ENCODE data around the gene KAZN.
"Not testable (repeated sequence)": the region's sequence is repeated elsewhere in the genome, so short reads cannot be mapped to it uniquely, and the experiment has no call there.

The KAZN gene

DNA sequence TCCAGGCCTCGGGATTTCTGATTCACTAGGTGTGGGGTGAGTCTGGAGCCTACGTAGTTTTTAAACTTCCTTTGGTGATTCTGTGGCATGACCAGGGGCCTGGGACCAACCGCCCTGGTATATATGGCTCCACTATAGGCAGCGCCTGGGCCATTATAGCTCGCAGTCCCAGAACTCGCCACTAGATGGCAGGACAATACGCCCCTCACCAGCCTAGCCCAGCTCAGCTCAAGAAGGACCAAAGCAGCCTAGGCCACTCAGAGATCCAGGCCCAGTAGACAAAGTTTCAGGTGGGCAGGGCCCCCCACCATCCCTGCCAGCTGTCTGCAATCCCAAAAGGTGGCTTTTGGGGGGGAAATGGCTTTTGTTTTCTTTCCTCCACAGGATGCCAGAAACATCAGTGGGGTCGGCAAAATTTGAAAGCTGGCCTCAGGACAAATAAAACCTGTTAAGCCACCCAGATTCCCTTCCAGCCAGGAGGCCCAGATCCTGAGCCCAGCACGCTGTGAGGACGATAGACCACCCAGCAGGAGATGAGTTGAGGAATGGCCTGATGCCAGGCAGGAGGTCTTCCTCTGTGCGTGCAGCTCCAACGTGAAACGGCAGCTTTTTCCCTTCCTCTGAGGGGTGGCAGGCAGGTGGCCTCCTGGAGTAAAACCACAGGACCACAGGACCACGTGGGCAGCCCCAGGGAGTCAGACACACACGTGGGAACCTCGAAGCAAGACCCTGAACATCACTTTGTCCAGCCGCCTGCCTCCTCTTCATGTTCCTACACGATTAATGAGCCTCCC lies 530.2 kb downstream of the KAZN start:
- peak; percentile 54 for DNase-seq

DNA sequence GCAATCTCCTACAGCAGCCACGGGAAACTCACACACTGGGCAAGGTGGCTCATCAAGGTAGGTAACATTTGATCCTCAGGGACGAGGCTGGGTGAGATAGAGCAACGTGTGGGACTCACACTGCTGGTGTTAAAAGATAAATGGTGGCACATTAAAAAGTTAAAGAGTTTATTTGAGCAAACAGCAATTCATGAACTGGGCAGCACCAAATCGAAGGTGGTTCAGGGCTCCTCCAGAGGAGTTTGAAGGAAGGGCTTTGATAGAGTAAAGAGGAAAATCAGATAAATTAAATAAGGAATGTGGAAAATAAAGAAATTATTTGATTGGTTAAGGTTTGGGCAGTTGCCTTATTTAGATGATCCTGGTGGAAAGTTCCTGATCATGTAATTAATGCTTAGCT lies 531.5 kb downstream of the KAZN start:
- DNase-seq: no peak

GRCh38 chr1:15130607-15131006 lies 532.1 kb downstream of the KAZN start:
- DNase-seq: no peak

- DNase-seq: no peak
Observed at GRCh38 chr1:15132965-15133364, 534.5 kb downstream of the KAZN start.

DNA sequence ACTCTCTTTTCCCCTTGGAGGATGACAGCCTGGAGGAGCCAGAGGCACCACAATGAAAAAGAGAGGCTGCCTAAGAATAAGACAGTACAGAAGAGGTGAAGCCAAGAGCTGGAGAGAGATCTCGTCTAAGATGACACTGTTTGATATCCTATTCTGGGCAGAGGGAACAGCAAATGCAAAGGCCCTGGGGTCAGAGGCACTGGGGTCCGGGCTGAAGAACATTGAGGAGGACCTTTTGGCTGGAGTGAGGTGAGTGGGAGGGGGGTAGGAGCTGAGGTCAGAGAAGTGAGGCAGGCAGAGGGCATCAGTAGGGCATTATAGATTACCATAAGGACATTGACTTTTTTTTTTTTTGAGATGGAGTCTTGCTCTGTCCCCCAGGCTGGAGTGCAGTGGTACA lies 535.8 kb downstream of the KAZN start:
- no peak for DNase-seq

GRCh38 chr1:15135604-15136003 lies 537.1 kb downstream of the KAZN start:
- DNase-seq: not testable (repeated sequence)

DNA sequence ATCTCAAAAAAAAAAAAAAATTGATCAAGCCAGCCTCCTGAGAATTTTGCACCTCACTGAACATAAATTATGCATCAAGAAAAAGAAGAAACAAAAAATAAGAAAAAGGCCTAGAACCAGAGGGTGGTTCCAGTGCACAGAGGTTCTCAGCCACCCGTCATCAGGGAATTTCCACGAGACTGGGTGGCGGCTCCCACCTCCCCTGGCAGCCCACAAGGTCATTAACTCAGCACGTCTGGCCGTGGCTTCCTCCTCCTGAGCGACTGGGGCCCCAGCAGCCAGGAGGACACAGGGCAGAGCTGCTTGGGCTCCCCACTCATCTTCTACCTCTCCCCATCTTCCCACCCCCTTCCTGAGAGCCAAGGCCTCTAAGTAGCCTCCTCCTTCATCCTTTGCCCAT lies 539.3 kb downstream of the KAZN start:
- no peak for DNase-seq

GRCh38 chr1:15139654-15140350 lies 541.3 kb downstream of the KAZN start:
- no peak for DNase-seq

DNA sequence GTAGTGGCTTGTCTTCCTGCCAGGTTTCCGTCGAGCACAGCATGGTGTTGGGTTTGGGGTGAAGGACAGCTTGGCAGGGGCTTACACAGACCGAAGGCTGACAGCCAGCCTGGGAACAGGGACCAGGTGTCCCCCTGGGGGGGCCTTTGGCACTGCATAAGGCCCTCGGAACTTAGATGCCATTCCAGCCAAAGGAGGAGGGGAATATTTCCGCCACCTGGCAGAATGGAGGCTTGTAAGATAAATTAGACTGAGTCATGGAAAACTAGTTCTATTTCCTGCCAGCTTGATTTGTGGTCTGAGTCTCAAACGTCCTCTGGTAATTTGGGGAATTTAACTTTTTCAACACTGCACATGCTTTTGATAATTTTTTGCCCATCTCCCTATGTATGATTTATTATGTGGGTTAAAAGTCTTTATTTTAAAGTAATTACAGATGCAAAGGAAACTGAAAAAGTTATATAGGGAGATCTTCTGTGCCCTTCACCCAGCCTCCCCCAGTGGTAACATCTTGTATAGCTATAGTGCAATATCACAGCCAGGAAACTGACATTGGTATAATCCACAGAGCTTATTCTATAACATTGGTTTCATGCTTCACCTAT lies 543.6 kb downstream of the KAZN start:
- no peak for DNase-seq

DNA sequence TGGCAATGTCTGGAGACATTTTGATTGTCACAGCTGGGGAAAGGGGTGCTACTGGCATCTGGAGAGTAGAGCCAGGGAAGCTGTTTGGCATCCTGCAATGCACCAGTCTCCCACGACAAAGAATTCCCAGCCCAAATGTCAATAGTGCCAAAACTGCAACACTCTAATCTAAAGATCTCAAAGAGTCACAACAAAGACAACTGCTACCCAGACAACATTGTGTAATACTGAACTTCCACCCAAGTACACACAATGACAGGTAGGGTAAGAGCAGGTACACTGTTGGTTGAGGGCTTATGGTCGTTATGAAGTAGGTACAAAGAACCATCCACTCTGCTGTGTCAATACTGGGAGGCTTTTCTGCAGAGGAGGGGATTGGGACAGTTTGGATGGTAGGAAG lies 546.8 kb downstream of the KAZN start:
- DNase-seq: no peak

DNA sequence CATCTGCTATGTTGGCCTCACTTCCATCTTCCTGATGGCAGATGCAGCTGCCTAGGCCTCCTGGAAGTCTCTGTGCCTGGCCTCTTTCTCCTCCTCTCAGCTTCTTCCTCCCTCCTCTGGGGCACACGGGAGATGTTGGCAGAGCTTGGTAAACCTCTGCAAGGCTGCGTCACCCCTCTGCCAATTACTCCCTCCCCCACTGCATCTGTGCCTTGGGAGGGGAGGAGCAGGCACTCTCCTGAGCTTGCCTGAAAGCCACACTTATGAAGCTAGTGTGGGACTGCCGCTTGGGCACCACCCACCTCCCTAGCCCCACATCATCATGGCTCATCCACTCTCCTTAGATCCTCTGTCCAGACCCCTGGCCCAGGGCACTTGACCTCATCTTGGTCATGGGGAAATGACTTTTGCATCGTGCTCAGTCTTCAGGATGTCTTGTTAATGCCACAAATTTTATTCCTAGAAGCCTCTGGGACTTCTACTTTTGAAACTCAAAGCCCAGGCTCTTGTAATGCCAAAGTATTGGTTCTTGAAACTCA lies 547.7 kb downstream of the KAZN start:
- no peak for DNase-seq

GRCh38 chr1:15146971-15147376 lies 548.5 kb downstream of the KAZN start:
- no peak for DNase-seq

- DNase-seq: no peak
Observed at GRCh38 chr1:15148004-15148403, 549.5 kb downstream of the KAZN start.

DNA sequence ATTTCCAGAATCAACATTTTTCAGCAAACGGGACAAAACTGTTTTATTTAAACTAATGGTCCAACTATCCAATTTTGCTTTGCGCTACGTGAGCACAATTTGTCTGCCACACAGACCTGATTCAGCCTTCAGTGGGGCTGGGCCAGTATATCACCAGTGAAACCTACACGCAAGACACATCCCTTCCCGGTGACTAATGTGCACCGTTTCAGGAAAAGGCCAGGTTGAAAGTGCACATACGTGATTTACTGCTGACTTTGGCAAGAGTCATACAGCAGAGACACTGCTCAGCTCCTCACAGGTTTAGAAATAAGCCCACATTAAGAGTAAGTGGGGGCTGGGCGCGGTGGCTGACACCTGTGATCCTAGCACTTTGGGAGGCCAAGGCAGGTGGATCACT lies 550.0 kb downstream of the KAZN start:
- no peak for DNase-seq

GRCh38 chr1:15148941-15149340 lies 550.5 kb downstream of the KAZN start:
- no peak for DNase-seq

GRCh38 chr1:15150376-15150775 lies 551.9 kb downstream of the KAZN start:
- no peak for DNase-seq

- DNase-seq: no peak
Observed at GRCh38 chr1:15151377-15151806, 552.9 kb downstream of the KAZN start.

GRCh38 chr1:15151871-15152270 lies 553.4 kb downstream of the KAZN start:
- DNase-seq: no peak

DNA sequence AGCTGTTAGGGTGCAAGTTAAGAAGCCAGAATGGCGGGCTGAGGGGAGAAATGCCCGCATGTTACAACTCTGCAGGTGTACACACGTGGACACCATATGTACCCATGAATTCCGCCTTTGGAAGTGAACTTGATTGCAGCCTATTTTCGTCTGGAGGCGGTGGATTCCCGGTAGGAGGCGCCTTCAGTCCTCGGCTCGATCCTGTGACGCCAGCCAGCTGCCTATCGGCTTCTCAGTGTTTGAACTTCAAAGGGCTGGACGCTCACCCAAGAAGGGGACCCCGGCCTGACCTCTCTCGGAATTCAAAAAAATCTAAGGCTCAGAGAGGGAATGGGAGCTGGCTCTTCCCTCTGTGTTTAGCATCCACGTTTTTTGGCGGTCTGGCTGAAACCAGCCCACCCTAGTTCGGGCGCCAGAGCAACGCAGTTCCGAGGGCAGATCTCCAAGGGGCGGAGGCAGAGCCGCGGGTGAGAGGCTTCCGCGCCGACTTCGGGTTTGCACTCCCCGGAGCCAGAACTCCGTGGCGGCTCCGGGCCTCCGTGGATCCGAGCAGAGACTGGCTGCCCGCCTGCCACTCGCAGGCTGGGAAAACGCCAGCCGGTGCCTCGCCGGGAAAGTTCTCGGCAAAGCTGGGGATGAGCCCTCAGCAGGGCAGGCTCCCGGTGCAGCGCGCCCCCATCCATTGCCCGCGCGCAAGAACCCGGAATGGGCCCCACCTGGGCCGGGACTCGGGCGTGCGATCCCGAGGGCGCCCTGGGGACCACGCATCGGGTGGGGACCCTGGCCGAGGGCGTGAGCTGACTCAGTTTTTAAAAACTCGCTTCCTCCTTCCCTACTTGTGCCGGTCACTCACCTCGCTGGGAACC lies 554.1 kb downstream of the KAZN start:
- no peak for DNase-seq

DNA sequence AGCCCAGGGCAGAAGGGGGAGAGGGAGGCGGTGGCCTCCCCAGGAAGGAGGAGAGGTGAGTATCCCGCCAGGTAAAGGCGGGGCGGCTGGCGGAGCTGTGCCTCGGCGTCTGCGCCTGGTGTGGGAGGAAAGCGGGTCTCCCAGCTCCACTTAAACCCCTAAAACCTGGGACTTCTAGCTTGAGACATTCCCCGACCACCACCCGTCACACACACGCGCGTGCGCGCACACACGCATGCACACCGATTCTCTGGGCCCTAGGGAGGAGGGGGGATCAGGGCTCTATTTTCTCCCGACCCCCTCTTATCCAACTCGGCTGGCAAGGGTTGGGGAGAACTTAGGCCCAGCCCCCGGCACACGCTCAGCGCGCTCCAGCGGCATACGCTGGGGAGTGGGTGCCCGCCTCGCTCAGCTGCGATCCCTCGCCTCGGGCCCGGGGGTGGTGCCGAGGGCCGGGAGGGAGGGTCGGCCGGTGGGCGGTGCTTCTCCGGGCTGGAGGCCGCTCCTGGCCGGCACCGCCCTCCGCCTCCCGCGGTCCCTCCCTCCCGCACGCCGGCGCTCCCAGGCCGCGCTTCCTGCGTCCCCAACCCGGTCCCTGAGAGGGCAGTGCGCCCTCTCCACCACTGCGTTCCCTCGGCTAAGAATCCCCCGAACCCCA lies 554.8 kb downstream of the KAZN start, which contains the start of gene TMEM51:
Gene TMEM51, plus strand, starts transcription at position 564 of the 658 bp plus-strand sequence. CDS start 61,341 bp downstream, outside the sequence.
- no peak for DNase-seq

DNA sequence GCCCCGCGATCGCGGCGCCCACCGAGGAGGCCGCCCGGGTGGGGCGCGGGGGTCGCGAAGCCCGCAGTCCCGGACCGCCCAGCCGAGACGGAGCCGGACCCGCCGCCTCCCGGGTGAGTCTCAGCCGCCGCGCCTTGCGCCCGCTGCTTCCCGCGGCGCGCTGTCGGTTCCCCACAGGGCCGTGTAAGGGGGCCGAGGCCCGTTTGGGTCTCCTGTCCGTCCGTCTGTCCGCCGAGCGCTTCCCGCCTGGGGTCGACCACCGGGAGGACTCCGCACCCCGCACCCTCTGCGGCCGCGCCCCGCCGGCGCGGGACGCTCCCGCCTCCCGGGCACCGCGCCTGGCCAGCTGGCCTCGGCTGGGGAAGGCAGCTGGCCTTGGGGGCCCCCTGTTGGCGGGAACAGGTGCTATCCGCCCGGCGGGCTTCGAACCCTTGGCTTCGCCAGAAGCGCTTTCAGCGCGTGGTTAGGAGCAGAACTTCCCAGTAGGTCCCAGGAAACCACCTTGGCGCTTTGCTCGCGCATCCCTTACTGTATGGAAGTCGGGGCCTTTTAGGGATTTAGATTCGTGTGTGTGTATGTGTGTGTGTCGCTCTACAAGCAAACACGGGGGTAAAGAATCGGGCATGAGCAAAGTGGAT lies 555.5 kb downstream of the KAZN start:
- no peak for DNase-seq

Data from CD4-positive, alpha-beta T cell treated with Interleukin-6 for 4 hours (primary cell).